Measurements from ENCODE around the gene RBM26.

DNA sequence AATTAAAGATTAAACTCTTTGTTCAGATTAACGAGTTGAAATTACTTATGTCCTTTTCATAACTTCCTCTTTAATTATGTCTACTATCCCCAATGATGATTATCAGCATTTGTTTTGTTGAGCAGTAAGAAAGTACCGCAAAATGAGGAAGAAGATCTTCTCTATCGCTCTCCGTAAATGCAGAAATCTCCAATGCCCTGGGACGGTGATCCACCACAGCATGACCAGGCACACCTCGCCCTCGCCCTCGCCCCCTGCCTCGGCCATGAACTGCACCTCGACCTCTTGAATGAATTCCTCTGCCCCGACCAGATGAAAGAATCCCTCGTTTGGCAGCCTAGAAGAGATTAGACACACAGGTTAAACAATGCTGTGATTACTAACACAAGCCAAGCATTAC is 69.1 kb downstream of the RBM26 start:
- no peak for TF ChIP-seq MAZ (IDR thresholded peaks at IDR 0.05; ENCODE audit: borderline replicate concordance, low read depth, low read length)
- TF ChIP-seq MXI1 (IDR thresholded peaks at IDR 0.05; ENCODE audit: borderline replicate concordance, low read depth, low read length): no peak
- TF ChIP-seq CTCF (conservative IDR thresholded peaks at IDR 0.05; ENCODE audit: low read depth, low read length): no peak
- no peak for TF ChIP-seq SMC3 (IDR thresholded peaks at IDR 0.05; ENCODE audit: low read depth, low read length)
- no peak for TF ChIP-seq POLR2A (IDR thresholded peaks at IDR 0.05; ENCODE audit: low read depth, low read length)
- no peak for TF ChIP-seq CHD1 (IDR thresholded peaks at IDR 0.05; ENCODE audit: low read depth, low read length)
- no peak for TF ChIP-seq RFX5 (IDR thresholded peaks at IDR 0.05; ENCODE audit: low read depth, low read length)
- TF ChIP-seq, protein P1, sequence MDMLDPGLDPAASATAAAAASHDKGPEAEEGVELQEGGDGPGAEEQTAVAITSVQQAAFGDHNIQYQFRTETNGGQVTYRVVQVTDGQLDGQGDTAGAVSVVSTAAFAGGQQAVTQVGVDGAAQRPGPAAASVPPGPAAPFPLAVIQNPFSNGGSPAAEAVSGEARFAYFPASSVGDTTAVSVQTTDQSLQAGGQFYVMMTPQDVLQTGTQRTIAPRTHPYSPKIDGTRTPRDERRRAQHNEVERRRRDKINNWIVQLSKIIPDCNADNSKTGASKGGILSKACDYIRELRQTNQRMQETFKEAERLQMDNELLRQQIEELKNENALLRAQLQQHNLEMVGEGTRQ (IDR thresholded peaks at IDR 0.05; ENCODE audit: low read depth, low read length): no peak
- no peak for TF ChIP-seq CEBPB (IDR thresholded peaks at IDR 0.05; ENCODE audit: low read depth, low read length)
- no peak for TF ChIP-seq MAFK (IDR thresholded peaks at IDR 0.05; ENCODE audit: low read depth, low read length)
- TF ChIP-seq RAD21 (IDR thresholded peaks at IDR 0.05; ENCODE audit: low read length): no peak
- no peak for TF ChIP-seq FOS (IDR thresholded peaks at IDR 0.05; ENCODE audit: low read depth, low read length)

Measured in IMR-90 (cell line).